HG03060 (cell line): ENCODE data around the gene VDAC1.
"Not testable (repeated sequence)": the region's sequence is repeated elsewhere in the genome, so short reads cannot be mapped to it uniquely, and the experiment has no call there.

Experiments
- ATAC-seq: cut with Tn5 transposase; IDR thresholded peaks from one replicate; pipeline ENCODE4 v1.9.1; 2021; ENCODE audit warnings: low read depth, moderate number of reproducible peaks; ENCODE audit not compliant: unreplicated experiment

The VDAC1 gene

DNA sequence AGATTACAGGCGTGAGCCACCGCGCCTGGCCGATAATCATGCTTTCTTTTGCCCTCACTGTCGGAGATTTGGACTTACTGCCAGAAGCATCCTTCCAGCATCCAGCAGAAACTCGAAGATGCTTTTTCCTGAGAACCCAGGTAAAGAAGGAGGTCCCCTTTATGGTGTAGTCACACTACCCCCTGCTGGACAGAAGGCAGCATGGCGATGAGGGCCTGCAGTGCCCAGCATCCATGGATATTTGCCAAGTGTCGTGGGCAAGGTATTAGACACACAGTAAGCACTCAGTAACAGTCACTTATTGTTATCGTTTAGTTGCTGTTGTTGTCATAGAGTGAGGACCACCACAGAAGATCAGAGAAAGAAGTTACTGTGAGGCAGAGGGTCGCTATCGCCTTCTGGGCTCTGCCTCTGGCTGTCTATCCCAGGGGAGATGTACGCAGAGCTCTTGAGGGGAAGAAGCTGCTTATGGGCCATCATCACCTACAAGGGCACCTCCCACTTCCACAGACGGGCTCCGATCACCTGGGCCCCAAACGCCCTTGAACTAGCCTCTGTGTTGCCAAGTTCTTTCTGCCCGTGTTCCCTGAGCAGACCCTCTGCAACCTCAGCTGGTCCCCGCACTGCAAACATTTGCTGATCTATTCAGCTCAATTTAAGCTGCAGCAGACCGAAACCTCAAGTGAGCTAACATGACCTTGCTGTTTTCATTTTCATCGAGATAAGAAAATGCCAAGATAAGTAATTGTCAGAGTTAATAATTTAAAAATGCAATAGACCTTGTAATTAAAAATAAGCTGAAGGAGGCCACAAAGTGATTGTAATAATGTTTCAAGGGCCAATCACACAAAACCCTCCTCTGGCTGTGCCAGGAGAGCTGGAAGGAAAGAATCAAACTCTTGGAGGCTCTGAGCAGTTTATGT is 60.3 kb downstream of the VDAC1 start:
- ATAC-seq, result no peak

DNA sequence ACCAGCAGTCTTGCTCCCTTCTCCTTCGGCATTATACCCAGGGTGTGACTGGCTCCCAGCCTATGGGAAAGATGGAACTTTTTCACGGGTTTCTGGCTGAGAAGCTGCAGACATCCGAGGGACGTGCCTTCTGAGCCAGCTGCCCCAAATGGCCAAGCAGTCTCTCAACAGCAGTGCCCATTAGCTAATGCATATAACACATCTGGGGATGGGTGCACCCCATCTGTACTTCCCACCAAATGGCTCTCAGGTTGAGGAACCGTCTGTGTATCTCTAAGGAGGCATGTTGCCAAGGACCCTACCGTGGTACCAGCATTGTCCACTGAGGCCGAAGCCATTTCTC is 61.3 kb downstream of the VDAC1 start:
- no peak for ATAC-seq

DNA sequence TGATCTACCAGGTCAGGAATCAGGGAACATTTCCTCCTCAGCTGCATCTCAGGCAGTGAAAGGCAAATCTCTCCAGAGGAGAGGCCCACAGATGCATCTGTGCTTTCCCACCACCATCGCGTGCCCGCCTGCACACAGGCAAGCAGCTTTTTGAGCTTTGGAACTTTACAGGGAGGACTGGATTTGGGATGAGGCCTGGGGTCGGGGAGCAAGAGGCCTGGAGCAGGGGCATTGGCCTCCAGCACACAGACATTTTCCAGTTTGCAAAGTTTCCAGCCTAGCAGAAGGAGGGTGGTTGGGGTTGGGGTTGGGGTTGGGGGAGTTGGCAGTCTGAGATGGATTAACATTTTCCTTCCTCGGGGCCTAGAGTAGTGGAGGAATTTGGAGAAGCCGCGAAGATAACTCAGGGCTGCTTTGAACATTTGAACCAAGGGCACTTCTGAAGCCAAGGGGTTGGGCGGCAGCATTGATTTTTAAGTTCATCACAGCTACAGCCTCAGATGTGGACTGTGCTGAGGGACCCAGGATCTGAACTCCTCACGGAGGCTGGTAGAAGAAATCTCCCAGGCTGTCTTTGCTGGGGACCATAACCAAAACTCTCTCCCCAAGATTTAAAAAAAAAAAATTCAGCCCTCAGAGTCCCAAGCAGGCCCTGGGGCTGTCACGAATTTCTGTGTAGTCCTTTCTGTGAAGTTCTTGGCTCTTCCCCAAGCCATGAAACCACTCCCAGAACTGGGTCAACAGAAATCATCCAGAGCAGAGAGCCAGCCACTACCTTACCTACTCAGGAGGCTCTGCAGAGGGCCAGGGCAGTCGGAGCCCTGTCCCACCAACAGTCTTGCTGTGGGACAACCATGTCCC is 61.9 kb downstream of the VDAC1 start:
- ATAC-seq, result no peak

DNA sequence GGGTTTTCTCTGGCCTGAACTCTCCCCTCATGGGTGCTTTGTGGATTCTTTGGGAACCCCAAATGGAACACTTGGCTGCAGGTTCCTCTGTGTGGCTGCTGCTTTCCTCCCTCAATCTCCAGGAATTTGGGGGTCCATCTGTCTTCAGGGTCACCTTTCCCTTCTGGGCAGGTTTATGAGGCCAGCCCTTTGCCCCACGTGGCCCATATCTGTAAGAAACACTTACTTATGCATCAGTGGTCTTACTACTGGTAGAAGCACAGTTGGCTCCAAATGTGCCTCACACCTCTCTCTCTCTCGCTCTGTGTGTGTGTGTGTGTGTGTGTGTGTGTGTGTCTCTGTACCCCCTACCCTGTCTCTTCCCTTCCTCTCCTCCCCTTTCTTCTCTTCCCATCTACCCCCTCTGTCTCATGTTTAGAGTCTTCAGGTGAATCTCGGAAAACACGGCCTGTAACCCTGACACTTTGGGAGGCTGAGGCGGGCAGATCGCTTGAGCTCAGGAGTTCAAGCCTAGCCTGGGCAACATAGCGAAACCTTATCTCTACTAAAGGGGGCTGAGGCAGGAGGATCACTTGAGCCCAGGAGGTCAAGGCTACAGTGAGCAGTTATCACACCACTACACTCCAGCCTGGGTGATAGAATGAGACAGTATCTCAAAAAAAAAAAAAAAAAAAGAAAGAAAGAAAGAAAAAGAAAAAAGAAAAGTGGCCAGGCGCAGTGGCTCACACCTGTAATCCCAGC is 63.1 kb downstream of the VDAC1 start:
- no peak for ATAC-seq

DNA sequence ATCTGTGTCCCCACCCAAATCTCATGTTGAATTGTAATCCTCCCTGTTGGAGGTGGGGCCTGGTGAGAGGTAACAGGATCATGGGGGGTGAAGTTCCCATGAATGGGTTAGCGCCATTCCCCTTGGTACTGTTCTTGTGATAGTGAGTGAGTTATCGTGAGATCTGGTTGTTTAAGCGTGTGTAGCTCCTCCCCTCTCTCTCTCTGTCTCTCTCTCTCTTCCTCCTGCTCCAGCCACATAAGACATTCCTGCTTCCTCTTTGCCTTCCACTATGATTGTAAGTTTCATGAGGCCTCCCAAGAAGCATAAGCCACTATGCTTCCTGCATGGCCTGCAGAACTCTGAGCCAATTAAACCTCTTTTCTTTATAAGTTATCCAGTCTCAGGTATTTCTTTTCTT is 65.1 kb downstream of the VDAC1 start:
- no peak for ATAC-seq

GRCh38 chr5:133938929-133939328 is 65.8 kb downstream of the VDAC1 start:
- no peak for ATAC-seq

DNA sequence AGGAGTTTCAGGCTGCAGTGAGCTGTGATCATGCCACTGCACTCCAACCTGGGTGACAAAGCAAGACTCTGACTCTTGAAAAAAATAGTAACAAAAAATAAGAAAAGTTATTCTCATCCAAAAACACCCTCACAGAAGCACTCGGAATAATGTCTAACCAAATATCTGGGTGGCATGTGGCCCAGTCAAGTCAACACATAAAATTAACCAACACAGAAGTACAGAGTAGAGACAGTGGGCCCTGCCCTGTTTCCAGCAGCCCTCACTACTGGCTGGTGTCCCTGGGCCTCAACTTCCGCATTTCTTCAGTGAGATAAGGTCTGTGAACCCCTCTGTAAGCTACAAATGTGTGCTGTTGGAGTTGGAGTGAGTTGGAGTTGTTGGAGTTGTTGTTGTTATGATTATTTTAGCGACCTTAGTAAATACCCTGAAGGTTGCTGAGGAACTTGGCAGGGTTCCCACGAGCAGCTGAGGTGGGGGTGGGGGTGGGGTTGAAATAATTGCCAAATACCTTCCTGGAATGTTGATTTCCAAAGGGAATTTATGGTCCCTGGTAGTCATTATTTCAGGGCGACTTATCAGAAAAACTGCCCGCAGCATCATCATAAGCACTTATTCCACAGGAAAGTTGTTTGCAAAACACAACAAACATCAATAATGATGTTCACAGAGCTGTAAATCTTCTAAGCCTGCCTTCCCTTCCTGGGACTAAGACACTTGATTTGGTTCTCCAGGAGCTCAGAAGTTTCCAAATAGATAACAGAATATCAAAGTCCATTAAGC is 66.5 kb downstream of the VDAC1 start:
- no peak for ATAC-seq

DNA sequence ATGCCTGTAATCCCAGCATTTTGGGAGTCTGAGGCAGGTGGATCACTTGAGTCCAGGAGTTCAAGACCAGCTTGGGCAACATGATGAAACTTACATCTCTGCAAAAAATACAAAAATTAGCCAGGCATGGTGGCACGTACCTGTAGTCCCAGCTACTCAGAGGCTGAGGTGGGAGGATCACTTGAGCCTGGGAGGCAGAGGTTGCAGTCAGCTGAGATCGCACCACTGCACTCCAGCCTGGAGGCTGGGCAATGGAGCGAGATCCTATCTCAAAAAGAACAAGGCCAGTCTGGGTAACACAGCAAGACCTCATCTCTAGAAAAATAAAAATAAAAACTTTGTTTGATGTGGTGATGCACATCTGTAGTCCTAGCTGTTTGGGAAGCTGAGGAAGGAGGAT is 67.1 kb downstream of the VDAC1 start:
- not testable (repeated sequence) for ATAC-seq

- ATAC-seq, result no peak
Measured at GRCh38 chr5:133936651-133937015, 68.1 kb downstream of the VDAC1 start.

GRCh38 chr5:133935991-133936650 is 68.7 kb downstream of the VDAC1 start:
- ATAC-seq, result not testable (repeated sequence)

GRCh38 chr5:133935667-133935940 is 69.2 kb downstream of the VDAC1 start:
- no peak for ATAC-seq

DNA sequence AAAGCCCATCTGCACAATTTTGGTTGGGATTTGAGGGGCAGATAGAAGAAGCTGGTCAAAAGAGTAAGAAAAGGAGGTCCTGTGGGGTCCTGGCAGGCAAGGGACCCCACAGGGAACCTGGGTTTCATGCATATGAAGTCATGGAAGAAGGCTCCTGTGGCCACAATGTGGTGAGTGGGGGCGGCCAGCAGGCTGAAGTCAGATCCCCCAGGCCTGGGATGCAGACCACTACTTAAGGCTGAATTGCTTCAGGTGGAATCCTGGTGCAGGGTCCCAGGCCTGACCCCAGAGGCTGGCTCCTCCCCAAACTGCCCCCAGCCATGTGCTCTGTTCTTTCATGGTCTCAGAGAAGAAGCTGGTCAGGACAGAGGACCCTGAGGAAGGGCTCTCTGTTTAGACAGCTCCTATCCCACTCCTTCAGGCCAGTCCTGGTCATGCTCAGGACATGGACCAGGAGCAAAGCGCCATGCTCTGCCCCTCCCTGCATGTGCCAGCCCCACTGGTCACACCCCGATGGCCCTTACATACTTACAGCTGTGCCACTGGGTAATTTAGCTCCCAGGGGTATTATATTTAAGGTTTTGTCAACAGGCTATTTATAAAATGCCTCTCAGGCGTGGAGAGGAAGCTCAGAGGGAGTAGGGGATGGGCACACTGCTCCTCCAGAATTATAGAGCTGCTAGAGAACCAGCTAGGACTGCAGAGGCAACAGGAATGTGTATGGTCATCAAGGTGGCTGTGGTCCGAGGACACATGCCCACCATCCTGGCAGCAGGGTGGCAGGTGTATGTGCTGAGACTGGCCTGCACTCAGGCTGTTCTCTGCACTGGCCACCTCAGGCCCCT is 69.7 kb downstream of the VDAC1 start:
- ATAC-seq, result no peak

GRCh38 chr5:133934311-133934710 is 70.5 kb downstream of the VDAC1 start:
- ATAC-seq, result no peak

- ATAC-seq, result no peak
Measured at GRCh38 chr5:133933670-133934295, 71.0 kb downstream of the VDAC1 start.

DNA sequence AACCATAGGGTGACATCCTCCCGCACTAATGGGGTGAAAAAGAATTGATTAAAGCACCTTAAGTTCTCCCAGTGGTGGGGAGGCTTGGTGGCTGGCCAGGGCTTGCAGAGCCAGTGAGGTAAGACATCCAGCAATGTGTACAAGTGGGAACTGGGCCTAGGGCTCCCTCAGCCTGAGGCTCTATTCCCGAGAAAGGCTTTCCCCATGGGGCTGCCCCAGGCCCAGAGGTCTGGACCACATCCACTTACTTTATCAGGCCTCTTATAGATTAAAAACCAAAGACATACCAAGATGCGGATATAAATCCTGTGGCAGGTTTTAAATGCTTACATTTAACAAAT is 71.6 kb downstream of the VDAC1 start:
- ATAC-seq, result no peak

- no peak for ATAC-seq
Measured at GRCh38 chr5:133932441-133933168, 72.2 kb downstream of the VDAC1 start.

DNA sequence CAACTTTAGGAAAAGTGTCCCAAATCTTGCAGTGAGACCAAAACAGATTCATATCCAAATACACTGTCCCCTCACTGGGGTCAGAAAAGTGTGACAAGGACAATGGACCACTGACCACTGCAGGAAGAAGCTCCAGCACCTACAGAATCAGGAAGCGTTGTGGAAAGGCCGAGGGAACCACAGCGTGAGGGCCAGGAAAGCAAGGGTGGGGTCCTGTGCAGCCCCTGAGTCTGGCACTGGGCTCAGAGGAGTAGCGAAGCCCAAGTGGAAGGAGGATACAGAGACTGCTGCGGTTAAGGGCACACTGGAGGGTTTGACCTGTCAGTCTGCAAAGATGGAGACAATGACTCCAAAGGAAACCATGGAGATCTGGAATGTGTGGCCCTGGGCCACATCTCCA is 73.2 kb downstream of the VDAC1 start:
- no peak for ATAC-seq

DNA sequence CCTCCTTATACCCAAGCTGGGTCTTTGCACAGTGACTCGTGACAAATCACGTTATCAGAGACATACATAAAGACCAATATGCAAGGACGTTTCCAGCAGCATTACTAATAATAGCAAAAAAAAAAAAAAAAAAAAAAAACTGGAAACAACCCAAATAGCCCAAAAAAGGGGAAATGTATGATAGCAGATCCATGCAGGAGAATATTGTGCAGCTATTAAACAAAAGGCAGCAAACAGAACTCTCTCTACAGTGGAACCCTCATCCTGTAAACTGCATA is 74.0 kb downstream of the VDAC1 start:
- ATAC-seq, result no peak
